GM19023 (cell line): Measurements from ENCODE around the gene LIN9.
"Not testable (repeated sequence)": the region's sequence is repeated elsewhere in the genome, so short reads cannot be mapped to it uniquely, and the experiment has no call there.

Experiments used
- ATAC-seq: cut with Tn5 transposase; IDR thresholded peaks from one replicate; pipeline ENCODE4 v1.9.1; 2021; ENCODE audit warnings: mild to moderate bottlenecking, moderate library complexity; ENCODE audit not compliant: unreplicated experiment

The LIN9 gene

DNA sequence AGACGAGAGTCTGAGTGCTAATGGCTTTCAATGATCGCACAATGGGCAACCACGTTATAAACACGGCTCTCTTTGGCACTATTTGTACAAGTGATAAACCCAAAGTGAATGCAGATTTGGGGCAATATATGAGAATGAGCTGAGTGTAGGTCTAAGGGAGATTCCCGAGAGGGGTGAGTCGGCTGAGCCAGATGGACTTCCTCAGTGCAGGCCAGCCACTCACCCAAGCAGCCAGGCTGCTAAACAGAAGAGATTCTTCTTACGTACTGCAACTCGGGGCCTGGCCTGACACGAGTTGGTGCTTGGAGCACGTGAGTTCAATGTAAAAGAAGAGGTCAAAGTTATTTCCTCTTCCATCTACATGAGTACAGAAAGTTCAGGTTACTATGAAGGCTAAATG lies 91.7 kb downstream of the LIN9 start:
- no peak for ATAC-seq

DNA sequence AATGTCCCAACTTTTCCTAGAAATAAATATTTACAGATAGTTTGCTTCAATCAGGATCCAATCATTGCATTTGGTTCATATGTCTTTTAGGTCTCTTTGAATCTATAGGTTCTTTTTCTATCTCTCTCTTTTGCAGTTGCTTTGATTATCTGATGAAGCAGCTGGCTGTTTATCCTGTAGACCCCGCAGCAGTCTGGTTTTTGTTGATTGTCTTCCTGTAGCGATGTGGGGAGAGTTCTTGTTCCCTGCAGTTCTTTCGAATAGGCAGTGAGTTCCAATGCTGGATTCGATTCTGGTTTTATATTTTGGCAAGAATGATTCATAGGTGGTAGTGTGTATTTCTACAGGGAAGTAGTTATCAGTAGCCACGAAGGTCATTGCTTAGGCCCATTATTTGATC lies 92.9 kb downstream of the LIN9 start:
- no peak for ATAC-seq

DNA sequence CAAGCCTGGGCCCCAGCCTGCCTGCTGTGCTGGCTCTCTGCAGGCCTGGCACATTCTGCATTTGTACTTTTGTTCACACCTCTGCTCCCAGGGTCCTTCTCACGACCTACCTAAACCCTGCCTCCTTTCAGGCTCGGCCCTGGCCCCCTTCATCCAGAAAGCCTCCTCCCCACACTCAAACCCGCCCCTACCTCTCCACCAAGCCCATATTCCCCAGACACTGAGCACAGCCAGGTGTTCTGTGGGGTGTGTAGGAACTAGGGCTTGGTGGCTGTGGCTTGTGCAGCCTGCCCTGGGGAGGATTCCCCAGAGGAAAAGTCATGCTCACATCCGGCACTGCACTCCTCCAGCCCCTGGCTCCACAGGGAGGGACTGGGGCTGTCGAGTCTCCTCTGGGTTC lies 93.7 kb downstream of the LIN9 start:
- ATAC-seq: no peak

DNA sequence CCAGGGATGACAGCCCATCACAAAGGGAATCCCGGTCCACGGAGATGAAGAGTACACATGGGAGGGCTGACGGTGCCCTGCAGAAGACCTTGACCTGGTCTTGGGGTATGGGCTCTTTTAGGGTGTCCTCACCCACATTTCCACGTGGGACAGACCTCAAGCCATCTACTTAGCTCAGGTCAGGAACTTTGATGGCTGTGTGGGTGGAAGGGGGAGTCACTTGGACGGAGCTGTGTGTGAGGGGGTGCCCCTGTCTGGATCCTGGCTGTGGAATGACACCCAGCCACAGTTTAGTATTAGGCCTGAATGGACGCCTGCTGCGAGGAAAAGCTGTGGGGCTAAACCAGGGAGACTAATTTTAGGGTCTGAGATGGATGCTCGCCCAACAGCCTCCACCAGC lies 96.4 kb downstream of the LIN9 start:
- ATAC-seq: no peak

DNA sequence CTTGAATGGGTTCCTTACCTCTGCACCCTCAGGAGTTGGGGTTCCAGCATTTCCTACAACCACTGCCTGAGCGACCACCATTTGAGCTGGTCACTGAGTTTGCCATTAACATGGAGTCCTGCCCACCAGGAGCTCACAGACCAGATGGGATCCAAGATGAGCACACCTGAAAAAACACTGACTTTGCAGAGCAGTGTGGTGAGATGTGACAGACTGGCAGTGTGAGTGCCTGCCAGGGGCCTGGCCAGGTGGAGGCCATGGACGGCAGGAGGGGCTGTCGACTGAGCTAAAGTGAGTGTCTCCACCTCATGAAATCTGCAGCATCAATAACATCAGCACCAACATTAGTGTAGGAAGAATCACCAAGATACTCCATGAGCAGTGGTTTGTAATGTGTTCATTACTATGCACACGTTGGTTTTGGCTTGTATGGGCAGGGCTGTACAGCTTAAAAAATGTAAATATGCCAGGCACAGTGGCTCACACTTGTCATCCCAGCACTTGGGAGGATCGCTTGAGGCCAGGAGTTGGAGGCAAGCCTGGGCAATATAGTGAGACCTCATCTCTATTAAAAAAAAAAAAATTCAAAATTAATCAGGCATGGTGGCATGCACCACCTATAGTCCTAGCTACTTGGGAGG lies 97.7 kb downstream of the LIN9 start:
- no peak for ATAC-seq

DNA sequence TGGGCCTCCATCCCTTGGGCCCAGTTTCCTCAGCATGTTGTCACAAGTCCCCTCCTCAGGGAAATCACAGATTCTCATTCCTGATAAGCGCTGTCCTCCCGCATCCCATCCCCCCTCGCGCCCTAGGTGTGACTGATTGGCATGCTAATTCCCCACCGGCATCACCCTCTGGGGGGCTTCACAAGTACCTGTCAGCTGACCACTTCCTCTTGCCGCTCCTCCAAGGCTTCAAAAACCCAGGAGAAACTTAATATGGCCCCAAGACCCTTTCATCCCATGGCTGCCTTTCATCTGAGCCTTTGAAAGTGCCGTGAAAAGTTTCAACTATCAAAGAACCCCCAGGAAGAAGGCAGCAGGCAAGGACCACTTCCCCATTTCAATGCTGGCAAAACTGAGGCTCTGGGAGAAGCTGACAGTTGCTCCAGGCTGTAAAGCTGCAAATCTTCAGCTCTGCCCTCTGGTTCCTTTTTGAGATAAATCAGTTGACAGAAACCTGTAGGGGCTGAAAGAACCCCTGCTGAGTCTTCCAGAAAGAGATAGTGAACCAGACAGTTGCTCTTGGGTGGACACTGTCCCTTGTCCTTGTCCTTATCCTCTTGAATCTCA lies 98.3 kb downstream of the LIN9 start:
- no peak for ATAC-seq

DNA sequence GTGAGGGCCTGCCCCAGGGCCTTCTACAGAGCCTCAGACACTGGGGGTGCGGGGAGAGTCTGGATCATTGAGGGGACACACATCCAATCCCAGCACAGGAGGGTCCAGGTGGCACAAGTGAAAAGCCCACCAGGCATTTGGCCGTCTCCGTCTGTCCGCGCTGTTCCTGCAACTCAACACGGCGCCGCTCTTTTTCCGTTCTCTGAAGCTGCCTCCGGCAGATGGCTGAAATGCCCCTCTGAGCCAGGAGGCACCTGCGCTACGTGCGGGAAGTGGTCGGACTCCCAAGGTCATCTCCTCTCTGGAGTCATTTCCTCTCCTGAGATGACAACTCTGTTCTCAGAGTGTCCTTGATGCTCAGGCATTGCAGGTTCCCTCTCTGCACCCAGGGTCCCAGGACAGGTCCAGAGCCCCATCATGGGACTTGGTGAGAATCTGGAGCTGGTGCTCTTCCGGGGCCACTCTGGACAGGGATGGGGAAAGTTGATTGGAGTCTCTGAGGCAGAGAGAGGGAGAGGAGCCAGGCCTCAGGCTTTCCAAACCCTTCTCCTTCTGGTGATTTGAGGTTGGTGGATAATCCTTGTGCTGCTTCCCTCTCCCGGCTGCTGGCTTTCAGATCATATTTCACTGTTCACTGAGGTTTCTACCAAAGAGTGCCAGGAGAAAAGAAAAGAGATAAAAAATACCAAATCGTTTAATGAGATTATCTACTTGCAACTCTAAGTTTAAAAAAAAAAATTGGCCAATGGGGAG lies 99.5 kb downstream of the LIN9 start:
- ATAC-seq: no peak

DNA sequence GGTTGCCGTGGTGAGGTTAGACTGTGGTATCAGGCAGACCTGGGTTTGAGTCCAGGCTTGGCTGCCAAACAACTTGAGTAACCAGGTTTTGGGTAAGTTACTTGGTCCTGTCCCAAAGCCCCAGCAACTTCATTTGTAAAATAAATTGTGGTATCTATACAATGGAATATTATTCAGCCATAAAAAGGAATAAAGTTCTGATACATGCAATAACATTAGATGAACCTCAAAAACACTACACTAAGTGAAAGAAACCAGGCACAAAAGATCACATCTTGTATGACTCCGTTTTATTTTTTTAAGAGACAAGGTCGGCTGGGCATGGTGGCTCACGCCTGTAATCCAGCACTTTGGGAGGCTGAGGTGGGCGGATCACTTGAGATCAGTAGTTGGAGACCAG lies 101.9 kb downstream of the LIN9 start:
- ATAC-seq: no peak

DNA sequence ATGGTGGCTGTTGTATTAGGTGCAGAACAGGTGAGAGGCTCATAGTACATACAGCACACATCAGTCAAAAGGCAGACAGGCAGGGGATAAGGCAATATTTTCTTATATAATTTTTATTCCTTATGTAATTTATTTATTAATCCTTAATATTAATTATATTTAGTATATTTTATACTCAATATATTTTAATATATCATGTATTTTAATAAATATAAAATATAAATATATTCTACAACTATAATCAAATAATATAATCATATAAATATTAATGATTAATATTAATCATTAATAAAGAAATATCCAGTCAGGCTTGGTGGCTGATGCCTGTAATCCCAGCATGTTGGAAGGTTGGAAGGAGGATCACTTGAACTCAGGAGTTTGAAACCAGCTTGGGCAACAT lies 104.8 kb downstream of the LIN9 start:
- no peak for ATAC-seq

DNA sequence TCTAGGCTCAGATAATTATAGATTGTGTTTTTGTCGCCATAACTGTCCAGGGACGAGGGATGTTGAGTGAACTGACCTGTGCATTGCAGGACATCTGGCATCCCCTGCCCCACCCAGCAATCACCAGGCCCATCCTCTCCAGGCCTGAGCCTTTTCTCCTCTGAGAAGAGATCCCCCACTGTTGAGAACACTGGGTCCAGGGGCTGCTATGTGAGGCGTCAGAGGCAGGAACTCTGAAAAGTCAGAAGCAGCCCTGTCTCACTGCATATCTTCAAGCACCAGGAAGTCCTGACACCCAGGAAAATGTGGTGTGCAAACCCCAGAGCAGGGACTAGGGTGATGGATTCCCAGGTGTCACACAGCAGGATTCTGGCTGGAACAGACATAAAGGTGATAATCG lies 105.3 kb downstream of the LIN9 start:
- ATAC-seq: no peak

DNA sequence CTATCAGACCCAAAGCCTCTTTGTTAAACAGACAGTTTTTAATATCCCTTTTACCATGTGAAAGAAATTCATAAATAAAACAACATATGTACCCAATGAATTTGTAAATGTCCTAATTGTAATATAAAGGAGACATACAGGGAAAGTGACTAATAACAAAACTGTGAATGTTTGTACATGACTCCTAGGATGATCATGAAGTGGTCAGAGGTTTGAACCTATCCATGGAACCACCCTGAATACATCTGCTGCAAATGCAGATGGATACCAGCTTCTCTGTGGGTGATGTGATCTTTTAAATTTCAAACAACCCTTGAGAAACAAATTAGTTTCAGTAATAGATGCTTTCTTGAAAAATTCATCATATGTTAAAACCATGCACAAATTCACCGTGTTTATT lies 105.7 kb downstream of the LIN9 start:
- no peak for ATAC-seq

DNA sequence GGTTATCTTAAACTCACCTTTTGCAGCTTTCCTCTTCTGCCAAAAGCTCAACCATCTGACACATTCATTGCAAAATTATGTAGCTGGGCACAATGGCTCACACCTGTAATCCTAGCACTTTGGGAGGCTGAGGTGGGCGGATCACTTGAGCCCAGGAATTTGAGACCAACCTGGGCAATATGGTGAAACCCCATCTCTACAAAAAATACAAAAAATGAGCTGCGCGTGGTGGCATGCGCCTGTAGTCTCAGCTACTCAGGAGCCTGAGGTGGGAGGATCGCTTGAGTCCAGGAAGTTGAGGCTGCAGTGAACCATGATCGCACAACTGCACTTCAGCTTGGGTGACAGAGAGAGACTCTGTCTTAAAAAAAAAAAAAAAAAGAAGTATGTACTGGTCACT lies 106.3 kb downstream of the LIN9 start:
- not testable (repeated sequence) for ATAC-seq

DNA sequence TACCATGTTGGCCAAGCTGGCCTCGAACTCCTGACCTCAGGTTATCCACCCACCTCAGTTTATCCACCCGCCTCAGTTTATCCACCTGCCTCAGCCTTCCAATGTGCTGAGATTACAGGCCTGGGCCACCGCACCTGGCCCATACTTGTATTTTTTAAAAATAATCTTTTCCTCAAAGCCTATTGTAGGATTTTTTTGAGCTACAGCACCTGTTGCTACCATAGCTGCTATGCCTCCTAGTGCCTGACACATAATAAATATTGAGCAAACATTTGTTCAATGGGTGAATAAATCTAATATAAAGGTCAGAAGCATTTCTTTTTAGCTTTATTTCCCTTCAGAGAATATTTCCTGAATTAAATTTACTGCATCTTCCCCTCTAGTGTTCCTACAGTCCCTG lies 106.7 kb downstream of the LIN9 start:
- no peak for ATAC-seq

DNA sequence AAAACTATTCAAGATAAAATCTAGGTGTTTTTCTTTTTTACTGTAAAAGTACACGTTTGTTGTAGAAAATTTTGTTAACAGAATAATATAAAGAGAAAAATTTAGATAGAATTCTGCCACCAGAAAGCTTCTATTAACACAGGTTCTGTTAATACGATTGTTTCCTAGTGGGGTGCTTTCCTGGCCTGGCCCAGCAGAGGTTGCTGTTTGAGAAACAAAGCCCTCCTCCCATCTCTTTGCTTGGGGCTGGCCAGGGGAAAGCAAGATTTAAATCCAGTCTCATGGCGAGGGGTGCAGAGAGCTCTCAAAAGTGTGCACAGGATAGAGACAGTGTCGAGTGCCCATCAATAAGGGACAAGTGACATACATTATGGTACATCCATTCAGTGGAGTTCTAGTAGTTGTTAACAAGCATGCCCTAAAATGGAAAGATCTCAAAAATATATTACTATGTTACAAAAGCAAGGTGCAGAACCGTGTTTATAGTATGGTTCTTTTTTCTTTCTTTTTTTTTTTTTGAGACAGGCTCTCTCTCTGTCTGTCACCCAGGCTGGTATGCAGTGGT lies 107.9 kb downstream of the LIN9 start:
- no peak for ATAC-seq

DNA sequence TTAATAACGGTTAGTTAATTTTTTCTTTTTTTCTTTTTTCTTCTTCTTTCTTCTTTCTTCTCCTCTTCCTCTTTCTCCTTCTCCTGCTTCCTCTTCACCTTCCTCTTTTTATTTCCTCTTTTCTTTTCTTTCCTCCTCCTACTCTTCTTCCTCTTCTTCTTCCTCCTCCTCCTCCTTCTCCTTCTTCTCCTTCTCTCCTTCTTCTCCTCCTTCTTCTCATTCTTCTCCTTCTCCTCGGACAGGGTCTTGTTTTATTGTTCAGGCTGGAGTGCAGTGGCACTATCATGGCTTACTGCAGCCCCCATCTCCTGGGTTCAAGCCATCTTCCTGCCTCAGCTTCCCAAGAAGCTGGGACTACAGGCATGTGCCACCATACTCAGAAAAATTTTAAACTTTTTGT lies 109.0 kb downstream of the LIN9 start:
- ATAC-seq: no peak

DNA sequence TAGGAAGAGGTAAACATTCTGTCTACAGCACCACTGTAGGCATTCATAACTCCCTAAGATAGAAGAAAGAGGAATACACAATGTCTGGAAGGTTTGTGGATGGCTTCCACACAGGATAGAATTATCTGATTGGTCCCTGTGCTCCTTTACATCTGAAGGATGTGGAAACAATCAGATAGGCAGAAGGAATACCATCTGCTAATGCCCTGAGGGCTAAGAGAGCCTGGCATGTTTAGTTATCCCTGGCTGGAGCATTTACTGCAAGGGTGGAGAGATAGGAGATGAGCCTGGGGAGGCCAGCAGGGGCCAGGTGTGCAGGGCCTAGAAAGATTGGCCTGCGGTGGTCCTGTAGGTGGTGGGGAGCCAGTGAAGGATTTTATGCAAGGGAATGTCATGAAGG lies 113.8 kb downstream of the LIN9 start:
- no peak for ATAC-seq

DNA sequence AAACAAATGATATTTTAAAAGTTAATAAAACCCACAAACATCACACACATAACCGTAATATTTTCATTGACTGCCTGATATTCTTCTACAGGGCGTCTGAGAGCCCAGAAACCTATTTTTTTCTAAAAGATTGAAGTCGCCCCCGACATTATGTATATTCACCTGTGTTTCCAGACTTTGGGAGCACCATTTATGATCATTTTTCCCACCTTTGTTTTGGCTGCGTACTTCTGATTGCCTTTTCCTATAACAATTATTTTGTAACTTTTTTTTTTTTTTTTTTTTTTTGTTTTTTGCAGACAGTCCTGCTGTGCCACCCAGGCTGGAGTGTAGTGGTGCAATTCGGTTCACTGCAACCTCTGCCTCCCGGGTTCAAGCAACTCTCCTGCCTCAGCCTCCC lies 121.6 kb downstream of the LIN9 start:
- ATAC-seq: no peak

DNA sequence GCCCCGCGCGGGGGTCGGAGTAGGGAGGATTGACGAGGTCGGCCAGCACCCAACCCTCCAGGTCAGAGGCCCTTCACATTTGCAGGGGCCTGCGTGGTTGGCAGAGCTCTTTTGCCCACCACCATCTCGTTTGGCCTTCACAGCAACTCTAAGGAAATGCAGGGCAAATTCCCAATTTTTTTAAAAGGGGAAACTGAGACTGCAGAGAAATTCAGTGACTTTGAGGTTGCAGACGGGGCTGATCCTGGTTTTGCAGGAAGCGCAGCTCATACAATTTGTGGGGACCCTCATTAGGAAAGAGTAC lies 122.0 kb downstream of the LIN9 start:
- no peak for ATAC-seq

DNA sequence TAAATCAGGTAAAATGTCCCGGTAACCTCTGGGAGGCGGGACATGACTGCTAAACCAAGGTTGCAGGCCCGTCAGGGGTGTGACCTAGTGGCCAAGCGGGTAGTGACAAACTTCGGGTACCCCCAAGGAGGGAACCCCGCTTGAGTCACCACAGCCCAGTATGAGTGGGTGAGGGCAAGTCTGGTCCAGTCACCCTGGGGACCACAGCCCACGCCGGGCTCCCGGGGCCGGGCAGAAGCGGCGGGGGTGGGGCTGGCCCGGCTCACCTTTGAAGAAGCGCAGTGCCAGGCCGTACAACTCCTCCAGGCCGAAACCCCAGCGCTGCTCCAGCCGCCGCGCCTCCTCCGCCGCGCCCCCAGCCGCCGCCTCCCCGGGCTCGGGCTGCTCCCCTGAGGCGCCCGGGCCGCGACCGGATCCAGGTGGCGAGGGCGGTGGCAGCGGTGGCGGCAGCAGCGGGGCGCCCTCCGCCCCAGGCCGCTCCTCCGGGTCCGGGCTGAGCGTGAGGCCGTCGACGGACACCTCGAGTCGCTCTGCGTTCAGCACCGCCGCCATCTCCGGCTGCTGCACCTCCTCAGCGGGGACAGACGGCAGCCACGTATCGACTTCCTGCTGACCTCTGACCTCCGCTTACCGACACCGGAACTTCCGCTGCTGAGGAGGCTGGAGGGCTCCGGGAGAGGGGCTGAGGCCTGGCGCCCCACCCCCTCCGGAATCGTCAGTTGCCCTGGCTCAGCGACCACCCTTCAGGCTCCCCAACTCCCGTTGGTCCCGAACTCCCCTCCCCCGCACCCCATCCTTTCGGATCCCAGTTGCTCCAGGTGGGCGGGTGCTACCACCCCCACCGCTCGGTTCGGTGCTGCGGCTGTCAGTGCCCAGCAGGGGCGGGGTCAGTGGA lies 122.6 kb downstream of the LIN9 start, which contains the start of gene ACBD3:
Gene ACBD3, minus strand, starts transcription at position 618 of the 895 bp plus-strand sequence. Its CDS starts 66 bp downstream, at position 552.
- peak; percentile 96 for ATAC-seq

DNA sequence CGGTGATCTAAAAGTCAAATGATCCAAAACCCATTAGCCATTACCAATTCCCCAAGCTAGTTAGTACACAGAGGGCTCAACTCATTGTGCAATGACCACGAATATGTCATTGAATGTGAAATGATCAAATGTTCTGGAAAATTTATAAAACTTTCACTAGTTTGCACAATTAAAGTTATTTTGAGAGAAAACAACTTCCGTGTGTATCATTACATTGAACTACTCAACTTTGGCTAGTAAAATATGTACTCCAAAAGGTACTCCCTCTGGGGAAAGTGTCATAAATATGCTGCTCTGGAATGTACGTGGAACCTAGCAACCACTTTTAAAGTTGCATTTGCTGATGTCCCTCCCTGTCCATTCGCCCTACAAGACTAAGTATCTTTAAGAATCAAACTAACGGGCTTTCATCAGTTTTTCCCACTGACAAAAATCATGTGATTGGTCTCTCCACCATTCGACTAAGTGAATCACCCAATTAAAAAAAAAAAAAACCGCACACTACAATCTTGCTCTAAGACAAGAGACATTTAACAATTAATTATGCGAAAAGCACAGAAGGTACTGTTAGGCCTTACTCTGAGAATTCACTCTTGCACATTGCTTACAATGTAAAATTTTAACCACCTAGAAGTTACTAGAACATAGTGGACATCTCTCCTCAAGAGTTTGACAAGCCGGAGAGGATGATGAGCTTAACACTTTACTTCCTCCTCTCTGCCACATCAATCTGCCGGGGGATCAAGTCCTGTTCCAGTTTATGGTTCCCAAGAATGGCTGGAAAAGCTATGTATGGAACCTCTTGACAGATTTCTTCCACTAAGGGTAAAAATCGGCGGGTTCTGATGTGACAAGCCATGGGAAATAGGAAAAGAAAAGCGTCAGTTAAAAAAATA lies 123.6 kb downstream of the LIN9 start:
- ATAC-seq: no peak
